ENCODE data around the gene NTSR1.

DNA sequence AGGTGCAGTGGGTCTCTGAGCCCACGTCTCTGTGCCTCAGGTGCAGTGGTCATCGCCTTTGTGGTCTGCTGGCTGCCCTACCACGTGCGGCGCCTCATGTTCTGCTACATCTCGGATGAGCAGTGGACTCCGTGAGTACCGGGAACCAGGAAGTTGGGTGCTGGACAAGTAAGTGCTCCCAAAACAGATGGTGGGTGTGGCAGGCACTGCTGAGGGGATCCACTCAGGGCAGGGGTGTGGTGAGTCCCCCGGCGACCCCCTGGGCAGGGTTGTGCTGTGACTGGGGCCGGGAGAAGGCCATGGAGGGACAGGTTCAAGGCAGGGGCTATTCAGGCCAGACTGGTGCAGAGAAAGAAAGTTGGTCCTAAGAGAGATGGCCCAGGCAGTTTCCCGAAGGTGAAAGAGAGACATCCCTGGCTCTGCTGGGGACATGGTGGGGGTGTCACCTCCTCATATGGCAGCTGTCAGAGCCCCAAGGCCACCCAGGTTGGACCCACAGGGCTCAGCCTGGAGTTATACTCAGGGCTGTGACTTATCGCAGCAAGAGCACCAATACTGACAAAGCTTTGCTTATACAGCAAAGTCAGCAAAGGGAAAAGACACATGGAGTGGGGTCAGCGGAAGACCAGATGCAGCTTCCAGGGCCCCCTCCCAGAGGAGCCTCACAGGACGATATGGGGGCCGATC lies 49.7 kb downstream of the NTSR1 start:
- TF ChIP-seq, protein P1, sequence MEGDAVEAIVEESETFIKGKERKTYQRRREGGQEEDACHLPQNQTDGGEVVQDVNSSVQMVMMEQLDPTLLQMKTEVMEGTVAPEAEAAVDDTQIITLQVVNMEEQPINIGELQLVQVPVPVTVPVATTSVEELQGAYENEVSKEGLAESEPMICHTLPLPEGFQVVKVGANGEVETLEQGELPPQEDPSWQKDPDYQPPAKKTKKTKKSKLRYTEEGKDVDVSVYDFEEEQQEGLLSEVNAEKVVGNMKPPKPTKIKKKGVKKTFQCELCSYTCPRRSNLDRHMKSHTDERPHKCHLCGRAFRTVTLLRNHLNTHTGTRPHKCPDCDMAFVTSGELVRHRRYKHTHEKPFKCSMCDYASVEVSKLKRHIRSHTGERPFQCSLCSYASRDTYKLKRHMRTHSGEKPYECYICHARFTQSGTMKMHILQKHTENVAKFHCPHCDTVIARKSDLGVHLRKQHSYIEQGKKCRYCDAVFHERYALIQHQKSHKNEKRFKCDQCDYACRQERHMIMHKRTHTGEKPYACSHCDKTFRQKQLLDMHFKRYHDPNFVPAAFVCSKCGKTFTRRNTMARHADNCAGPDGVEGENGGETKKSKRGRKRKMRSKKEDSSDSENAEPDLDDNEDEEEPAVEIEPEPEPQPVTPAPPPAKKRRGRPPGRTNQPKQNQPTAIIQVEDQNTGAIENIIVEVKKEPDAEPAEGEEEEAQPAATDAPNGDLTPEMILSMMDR (IDR thresholded peaks at IDR 0.05) = no peak
- TF ChIP-seq ZFX (IDR thresholded peaks at IDR 0.05; ENCODE audit: borderline replicate concordance) = no peak
